ENCODE results near the gene ATP11A. TPM values are rescaled to one million over a fixed set of nuclear protein-coding genes. Genes with fewer than 3 reads are reported as not detected.

Gene ATP11A
- total RNA-seq, 4 donors from 2014 or later: 32.1 to 83.6 (median 46.2) TPM

- Histone ChIP-seq H3K27me3 (no peaks in the 10 kb centered on the region), H3K9me3 (no peaks in the 10 kb centered on the region), H3K27ac (no peak overlapping the region), H3K4me1 (peaks cover 4 to 20% of the 10 kb centered on the region in 2 donors), H3K4me3 (replicated peaks in 1 of 3) (no peak overlapping the region), H3K36me3 (peaks cover 2 to 37% of the 10 kb centered on the region in 2 donors)
- WGBS, 2 donors: 93 to 96% methylated on average over 37 to 38 of the region's 38 CpGs
- intact Hi-C loops (cut with DNase I): no loop called here
- no peak for TF ChIP-seq POLR2A (IDR thresholded peaks at IDR 0.05)
- TF ChIP-seq CTCF (IDR thresholded peaks at IDR 0.05): no peak
- no peak for DNase-seq
These were observed 128.3 kb downstream of the ATP11A start for GRCh38 chr13:112818040-112818697.

- H3K9me3 ChIP-seq: no peaks in the 10 kb centered on the region
- H3K36me3 ChIP-seq: peaks cover 6 to 42% of the 10 kb centered on the region in 2 donors
- no peak overlapping the region for H3K4me3 ChIP-seq (replicated peaks in 1 of 3)
- no peaks in the 10 kb centered on the region for H3K27me3 ChIP-seq
- TF ChIP-seq CTCF (IDR thresholded peaks at IDR 0.05) (no peak), POLR2A (IDR thresholded peaks at IDR 0.05) (no peak)
- H3K27ac ChIP-seq: no peak overlapping the region
- intact Hi-C loops (cut with DNase I): no loop called here
- no peak for DNase-seq
- WGBS, 2 donors: 89 to 95% methylated on average over 7 of the region's 7 CpGs
- H3K4me1 ChIP-seq: peaks cover 4 to 19% of the 10 kb centered on the region in 2 donors
These were observed 128.8 kb downstream of the ATP11A start for GRCh38 chr13:112818698-112819045.

- intact Hi-C loops (cut with DNase I): no loop called here
- peaks cover 4 to 19% of the 10 kb centered on the region in 2 donors for H3K4me1 ChIP-seq
- no peak overlapping the region for H3K4me3 ChIP-seq (replicated peaks in 1 of 3)
- no peak for DNase-seq
- TF ChIP-seq POLR2A (IDR thresholded peaks at IDR 0.05): no peak
- no peak for TF ChIP-seq CTCF (IDR thresholded peaks at IDR 0.05)
- no peak overlapping the region for H3K27ac ChIP-seq
- WGBS, 2 donors: 92 to 95% methylated on average over 13 of the region's 13 CpGs
- peaks cover 7 to 42% of the 10 kb centered on the region in 2 donors for H3K36me3 ChIP-seq
- H3K27me3 ChIP-seq: no peaks in the 10 kb centered on the region
- H3K9me3 ChIP-seq: no peaks in the 10 kb centered on the region
These were observed 129.3 kb downstream of the ATP11A start for GRCh38 chr13:112819111-112819510.

- Histone ChIP-seq H3K27ac (no peak overlapping the region), H3K4me3 (replicated peaks in 1 of 3) (no peak overlapping the region), H3K4me1 (peaks cover 4 to 13% of the 10 kb centered on the region in 2 donors), H3K9me3 (no peaks in the 10 kb centered on the region), H3K36me3 (peaks cover 7 to 42% of the 10 kb centered on the region in 2 donors), H3K27me3 (no peaks in the 10 kb centered on the region)
- 94% methylated on average over 29 of the region's 29 CpGs for WGBS, 2 donors
- DNase-seq: no peak
- intact Hi-C loops (cut with DNase I): no loop called here
- no peak for TF ChIP-seq POLR2A (IDR thresholded peaks at IDR 0.05)
- TF ChIP-seq CTCF (IDR thresholded peaks at IDR 0.05): no peak
These were observed 130.0 kb downstream of the ATP11A start for GRCh38 chr13:112819816-112820215.

- no peak for DNase-seq
- peaks cover 7 to 42% of the 10 kb centered on the region in 2 donors for H3K36me3 ChIP-seq
- 95 to 99% methylated on average over 9 to 10 of the region's 11 CpGs for WGBS, 2 donors
These were observed 130.5 kb downstream of the ATP11A start for GRCh38 chr13:112820318-112820717.

More at GRCh38 chr13:112820318-112820717, 130.5 kb downstream of the ATP11A start:
- intact Hi-C loops (cut with DNase I): no loop called here
- no peak overlapping the region for H3K4me3 ChIP-seq (replicated peaks in 1 of 3)
- no peaks in the 10 kb centered on the region for H3K9me3 ChIP-seq
- H3K4me1 ChIP-seq: peaks cover 1 to 8% of the 10 kb centered on the region in 2 donors
- TF ChIP-seq POLR2A (IDR thresholded peaks at IDR 0.05): no peak
- TF ChIP-seq CTCF (IDR thresholded peaks at IDR 0.05): no peak
- no peaks in the 10 kb centered on the region for H3K27me3 ChIP-seq
- H3K27ac ChIP-seq: no peak overlapping the region

Data from thyroid gland (tissue), 4 donors.